Stimulated activated CD4-positive, alpha-beta T cell treated with anti-CD3 and anti-CD28 coated beads, TNF-alpha, amount 100 ng/mL, for 1 hour (primary cell): ENCODE data around the gene TRIM37.
"Not testable (repeated sequence)": the region's sequence is repeated elsewhere in the genome, so short reads cannot be mapped to it uniquely, and the experiment has no call there.

ENCODE experiments used
- DNase-seq, 3 donors: peaks; one replicate each; pipeline ENCODE4 v3.0.0-alpha.2; 2020; ENCODE audit warnings: low read depth in 3 of 3, low spot score in 1 of 3

The TRIM37 gene

DNA sequence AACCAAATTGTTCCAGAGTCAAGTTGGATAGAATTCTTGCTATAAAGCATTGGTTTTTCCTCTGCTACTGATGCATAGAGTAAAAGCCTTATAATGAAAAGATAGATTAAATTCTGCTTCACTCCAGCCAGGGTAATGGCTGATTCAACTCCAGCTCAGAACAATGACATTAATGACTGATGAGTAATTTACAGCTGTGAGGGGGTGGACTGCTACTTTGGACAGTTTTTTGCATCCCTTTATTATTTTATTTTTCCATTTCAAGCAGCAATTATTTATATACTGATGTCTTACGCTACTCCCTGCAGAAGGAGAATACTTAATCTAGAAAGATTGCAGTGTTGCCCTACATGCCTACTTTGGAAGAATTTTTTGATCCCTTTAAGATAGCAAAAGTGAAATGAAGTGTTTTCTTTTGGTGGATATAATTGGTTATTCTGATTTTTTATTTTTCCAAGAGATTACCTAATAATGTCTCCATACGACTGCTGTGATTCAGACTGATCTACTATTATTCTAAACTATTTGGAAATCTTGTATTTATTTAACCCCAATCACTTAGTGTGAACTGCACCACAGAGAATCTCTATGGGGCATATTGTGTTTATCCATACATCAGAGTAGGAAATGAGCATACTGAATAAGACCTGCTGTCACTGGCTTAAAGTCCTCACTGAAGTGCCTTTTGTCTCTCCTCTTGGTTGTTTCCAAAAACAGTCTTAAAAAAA, 149.5 kb downstream of the TRIM37 start:
- no peak for DNase-seq

DNA sequence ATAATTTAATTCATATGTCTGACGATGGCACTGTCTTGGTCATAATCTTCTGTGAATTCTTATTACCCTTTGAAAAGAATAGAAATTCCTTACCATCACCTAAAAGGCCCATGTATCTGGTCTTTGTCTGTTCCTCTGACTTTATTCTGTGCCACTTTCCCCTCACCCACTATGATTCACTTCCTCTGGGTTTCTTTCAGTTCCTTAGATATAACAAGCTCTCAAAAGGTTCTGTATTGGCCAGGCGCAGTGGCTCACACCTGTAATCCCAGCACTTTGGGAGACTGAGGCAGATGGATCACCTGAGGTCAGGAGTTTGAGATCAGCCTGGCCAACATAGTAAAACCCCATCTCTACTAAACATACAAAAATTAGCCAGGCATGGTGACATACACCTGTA, 152.3 kb downstream of the TRIM37 start:
- not testable (repeated sequence) for DNase-seq

DNA sequence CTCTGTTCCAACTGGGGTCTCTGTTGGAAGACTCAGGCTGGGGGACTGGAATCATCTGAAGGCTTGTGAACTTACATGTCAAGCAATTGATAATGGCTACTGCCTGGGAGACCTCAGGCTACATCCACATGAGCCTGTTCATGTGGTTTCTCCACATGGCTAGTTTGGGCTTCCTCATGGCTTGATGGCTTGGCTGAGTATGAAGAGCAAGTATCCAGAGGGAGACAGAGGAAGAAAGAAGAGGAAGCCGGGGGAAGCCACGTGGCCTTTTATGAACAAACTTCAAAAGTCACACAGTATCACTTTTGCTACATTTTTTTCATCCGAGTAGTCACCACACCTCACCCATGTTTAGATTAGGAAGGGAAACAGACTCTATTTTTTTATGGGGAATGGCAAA, 158.9 kb downstream of the TRIM37 start:
- DNase-seq, result no peak

DNA sequence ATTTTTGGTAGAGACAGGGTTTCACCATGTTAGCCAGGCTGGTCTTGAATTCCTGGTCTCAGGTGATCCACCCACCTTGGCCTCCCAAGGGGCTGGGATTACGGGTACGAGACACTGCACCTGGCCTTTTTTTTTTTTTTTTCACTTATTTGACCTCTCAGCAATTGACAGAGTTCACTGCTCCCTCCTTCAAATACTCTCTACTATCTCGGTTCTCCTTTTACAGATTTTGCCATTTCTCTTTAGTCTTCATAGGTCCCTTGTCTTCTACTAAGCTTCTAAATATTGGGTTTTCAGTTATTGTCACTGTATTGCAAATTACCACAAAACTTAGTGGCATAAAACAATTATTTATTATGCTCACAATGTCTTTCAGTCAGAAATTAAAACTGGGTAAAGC, 159.3 kb downstream of the TRIM37 start:
- no peak for DNase-seq

DNA sequence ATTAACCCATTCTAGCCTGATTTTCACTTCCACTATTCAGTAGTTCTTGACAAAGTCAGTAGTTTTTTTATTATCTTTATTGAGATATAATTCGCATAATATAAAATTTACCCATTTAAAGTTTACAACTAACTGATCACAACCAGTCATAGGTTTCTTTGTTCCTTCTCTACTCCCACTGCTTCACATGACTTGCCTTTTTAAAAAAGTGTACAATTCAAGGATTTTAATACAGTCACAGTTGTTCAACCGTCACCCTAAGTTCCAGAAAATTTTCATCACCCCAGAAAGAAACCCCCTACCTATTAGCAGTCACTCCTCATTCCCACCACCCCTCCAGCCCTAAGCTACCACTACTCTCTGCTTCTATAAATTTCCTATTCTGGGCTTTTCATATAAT, 162.5 kb downstream of the TRIM37 start:
- DNase-seq, result no peak

DNA sequence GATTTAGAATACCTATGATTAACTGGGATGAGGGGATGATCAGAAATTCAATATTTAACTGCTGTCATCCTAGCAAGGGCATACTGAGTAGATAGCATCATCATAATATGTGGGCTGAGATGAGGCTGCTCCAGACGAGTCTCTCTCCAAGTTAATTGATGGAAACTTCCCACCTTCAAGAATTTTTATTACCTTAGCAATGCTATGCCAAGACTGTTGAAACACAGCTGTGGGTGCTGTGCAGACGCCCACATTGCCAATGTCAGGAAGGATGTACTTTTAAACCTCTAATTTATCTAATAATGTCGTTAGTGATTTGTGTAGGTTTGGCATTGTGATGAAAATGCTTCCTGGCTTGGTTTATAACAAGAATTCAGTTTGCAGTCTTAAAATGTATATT, 170.4 kb downstream of the TRIM37 start:
- DNase-seq, result no peak

DNA sequence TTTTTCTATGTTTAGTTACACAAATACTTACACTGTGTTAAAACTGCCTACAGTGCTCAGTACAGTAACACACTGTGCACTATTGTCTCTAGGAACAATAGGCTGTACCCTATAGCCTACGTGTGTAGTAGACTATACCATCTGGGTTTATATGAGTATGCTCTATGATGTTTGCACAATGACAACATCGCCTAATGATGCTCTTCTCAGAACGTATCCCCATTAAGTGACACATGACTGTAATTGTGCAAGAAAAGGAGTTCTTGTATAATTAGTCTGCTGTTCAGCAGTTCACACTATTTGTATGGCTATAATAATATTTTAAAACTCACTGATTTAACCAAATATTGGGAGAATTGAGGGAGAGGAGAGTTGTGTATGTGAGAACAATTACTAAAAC, 173.7 kb downstream of the TRIM37 start:
- DNase-seq, result no peak
